T-helper 1 cell treated with Interleukin-12 subunit alpha and Interleukin-12 subunit beta and Interleukin-4 antibody, amounts not matched to agents 30 μg/mL and 1 μg/mL, for 36 hours (primary cell): ENCODE data around the gene PGM5.

ENCODE experiments used
- H3K27ac Mint-ChIP-seq: one replicate; pipeline ENCODE4 v1.8.0; 2021; ENCODE audit warnings: mild to moderate bottlenecking, mixed read lengths
- H3K27me3 Mint-ChIP-seq: one replicate; pipeline ENCODE4 v1.8.0; 2021; ENCODE audit warnings: low read depth, mixed read lengths
- H3K36me3 Mint-ChIP-seq: one replicate; pipeline ENCODE4 v1.8.0; 2021; ENCODE audit warnings: low read depth, mixed read lengths
- H3K4me1 Mint-ChIP-seq: one replicate; pipeline ENCODE4 v1.8.0; 2021; ENCODE audit warnings: low read depth, mixed read lengths
- H3K4me3 Mint-ChIP-seq: one replicate; pipeline ENCODE4 v1.8.0; 2021; ENCODE audit warnings: mild to moderate bottlenecking, moderate library complexity, mixed read lengths
- H3K9me3 Mint-ChIP-seq: one replicate; pipeline ENCODE4 v1.8.0; 2021; ENCODE audit warnings: mixed read lengths

Gene PGM5

DNA sequence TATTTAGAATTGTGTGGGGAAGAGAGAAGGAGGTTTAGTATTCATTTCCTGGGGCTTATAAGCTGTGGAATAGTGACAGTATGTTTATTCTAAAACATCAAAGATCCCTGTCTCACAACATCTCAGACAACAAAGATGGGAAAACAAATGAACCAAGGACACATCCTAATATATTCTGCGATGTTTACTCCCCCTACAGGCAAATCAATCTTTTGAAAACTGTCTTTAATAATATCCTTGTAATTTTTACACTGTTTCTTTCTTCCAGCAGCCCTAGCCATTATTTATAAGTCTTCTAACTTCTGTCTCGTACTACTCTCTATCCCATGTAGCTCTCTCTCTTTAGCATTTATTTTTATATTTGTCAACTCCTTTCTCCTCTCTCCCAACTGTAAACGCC, 217.7 kb downstream of the PGM5 start:
- H3K27me3 Mint-ChIP-seq, result peaks cover 33% of the 10 kb centered on the region
- peaks cover 7% of the 10 kb centered on the region for H3K9me3 Mint-ChIP-seq
- H3K36me3 Mint-ChIP-seq, result no peaks in the 10 kb centered on the region
- no peaks in the 10 kb centered on the region for H3K4me1 Mint-ChIP-seq
- no peak overlapping the region for H3K4me3 Mint-ChIP-seq
- no peak overlapping the region for H3K27ac Mint-ChIP-seq

DNA sequence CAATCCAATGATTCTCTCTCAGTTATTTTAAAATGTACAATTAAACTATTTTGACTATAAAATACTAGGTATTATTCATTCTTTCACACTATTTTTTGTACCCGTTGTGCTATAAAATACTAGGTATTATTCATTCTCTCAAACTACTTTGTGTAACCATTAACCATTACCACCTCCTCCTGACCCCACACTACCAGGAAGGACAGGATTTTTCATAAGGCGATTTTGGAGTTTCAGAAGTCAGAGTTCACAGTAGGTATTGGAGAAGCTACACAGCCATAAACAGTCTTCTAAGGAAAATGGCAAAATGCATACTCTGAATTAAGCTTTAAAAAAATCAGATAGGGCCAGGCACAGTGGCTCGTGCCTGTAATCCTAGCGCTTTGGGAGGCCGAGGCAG, 219.4 kb downstream of the PGM5 start:
- Mint-ChIP-seq H3K4me3 (no peak overlapping the region), H3K27ac (no peak overlapping the region), H3K36me3 (no peaks in the 10 kb centered on the region), H3K9me3 (peaks cover 7% of the 10 kb centered on the region), H3K4me1 (no peaks in the 10 kb centered on the region), H3K27me3 (peaks cover 24% of the 10 kb centered on the region)

DNA sequence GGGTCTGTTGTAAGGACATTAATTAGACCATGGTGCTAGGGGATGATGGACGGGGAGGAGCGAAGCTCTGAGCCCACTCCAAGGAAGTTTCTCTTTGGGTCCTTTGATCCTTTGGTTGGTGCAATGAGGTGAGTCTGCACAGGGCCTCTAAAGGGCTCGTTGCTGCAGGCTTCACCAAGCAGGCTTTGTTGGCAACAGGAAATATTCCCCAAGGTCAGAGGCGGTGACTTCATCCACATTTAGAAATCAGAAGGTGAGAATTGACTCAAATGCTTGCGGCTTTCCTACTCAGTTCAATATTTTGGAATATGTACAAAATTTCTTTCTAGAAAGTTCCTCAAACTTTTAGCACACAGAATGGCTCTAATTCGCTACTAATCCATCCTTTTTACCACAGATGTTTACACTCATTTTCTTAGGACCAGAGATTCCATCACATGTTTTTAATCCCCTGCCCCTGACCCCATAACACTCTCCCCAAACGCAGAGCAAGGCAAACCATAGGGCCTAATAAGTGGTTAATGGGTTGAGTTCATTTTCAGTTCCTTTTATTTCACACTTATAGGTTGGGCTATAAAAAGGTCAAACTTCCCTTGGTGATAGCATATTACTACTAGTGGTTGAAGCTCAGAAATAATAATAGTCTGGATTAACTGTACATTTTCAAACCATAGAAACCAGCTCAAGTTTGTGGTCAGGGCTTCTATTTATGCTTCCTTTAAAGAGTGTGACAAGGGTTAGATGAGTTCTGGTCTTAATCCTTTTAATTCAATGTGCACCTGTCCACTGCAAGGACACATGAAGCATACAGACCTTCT, 221.6 kb downstream of the PGM5 start:
- Mint-ChIP-seq H3K4me3 (no peak overlapping the region), H3K27ac (no peak overlapping the region), H3K27me3 (peaks cover 20% of the 10 kb centered on the region), H3K36me3 (no peaks in the 10 kb centered on the region), H3K9me3 (no peaks in the 10 kb centered on the region), H3K4me1 (no peaks in the 10 kb centered on the region)
